HG03066 (cell line): ENCODE results near the gene GABRB1.
A peak's percentile ranks its signal among the peaks of the same experiment; 100 is the strongest.

Experiments
- ATAC-seq: cut with Tn5 transposase; IDR thresholded peaks from one replicate; pipeline ENCODE4 v1.9.1; 2021; ENCODE audit warnings: low read depth; ENCODE audit not compliant: unreplicated experiment

Gene GABRB1

DNA sequence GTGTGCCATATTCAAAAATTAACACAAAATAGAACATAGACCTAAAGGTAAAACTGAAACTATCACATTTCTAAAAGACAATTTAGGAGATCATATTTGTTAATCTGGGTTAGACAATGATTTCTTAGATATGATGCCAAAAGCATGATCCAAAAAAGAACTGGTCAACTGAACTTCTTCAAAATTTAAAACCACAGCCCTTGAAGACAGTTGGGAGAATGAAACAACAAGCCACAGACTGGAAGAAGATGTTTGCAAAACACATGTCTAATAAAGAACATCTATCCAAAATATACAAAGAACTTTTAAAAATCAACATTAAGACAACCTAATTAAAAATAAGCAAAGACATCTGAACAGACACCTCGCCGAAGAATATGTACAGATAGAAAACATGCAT lies 412.7 kb downstream of the GABRB1 start:
- ATAC-seq = no peak

DNA sequence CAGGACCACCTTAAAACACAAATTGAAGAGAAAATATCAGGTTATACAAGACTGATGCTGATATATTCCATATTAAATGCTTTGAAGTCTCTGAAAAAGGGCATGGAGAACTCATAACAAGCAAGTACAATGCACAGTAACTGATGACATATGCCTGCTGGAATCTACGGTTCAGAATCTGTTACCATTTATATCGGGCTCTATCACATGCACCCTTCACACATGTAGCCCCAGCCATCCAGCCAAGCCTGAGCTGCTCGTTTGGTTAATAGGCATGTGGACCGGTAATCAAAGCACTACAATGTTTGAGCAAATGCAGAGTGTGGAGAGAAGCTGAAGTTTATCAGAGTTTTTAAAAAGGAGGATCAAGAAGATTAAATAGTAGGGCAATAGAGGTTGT lies 420.3 kb downstream of the GABRB1 start:
- no peak for ATAC-seq

DNA sequence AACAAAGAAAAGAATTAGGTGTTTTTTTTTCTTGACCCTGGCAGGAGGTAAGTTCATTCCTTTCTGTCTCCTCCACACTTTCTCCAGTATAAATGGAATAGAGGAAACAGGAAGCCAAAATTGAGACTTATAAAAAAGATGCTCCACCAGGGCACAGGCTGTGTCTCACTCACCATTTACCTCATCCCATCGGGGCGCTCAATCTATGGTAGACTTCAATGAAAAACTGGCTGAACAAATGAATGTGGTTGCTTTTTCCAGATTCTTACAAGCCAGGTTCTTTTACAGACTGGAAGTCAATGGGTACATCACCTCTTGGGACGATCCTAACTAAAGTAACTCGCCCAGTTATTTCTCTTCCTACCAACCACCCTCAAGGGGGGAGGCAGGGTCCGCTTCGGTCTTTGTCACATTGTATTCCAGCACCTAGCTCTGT lies 431.4 kb downstream of the GABRB1 start:
- peak; percentile 18 for ATAC-seq

DNA sequence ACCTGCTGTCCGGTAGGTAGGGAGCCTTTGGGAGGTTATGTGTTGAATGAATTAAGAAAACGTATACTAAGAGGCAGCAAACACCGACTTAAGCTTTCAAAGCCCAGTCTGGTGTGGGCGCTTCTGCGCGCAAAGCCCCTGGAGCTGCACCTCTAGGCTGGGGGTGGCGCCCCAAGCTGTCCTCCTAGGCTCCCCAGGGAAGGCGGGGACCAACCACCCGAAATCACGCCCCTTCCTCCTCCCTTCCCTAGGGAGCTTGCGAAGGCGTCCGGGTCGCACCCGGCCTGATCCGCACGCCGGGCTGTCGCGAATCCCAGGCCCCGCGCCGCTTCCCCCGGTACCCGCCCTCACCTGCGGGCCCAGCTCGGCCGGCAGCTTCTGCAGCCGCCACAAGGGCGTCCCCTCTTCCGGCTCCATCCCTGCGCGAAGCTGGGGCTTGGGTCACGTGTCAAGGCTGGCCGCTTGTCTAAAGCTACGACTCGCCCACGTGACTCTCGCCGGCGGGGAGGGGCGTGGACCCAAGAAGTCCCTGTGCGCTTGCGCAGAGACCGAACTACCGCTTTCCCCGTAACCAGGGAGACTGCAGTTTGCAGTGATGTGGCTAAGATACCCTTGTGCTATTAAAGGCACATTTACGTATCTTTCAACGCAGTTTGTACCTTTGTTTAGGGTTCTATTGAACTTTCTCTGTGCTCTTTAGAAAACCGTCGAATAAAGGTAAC lies 432.0 kb downstream of the GABRB1 start, which contains the start of gene COMMD8:
Gene COMMD8 (minus strand): TSS at position 468 of the 722 bp plus-strand sequence. CDS start 51 bp downstream, at position 417.
- peak; percentile 89 for ATAC-seq

DNA sequence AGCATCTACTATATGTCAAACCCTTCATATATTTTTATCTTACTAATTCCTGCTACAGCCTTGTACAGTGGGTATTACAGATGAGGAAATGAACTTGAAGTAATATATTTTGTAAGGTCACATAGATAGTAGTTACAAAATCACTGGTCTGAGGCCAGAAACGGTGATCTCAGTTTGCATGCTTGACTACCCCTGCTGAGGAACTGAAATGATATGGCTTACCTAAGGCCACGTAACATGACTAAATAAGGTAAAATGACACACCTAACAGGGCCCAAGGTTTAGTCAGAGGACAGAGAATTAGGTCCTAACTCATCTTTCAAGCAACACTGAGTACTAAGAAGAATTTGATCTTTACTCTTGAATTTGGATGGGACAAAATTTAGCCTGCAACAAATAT lies 433.6 kb downstream of the GABRB1 start:
- ATAC-seq = no peak

DNA sequence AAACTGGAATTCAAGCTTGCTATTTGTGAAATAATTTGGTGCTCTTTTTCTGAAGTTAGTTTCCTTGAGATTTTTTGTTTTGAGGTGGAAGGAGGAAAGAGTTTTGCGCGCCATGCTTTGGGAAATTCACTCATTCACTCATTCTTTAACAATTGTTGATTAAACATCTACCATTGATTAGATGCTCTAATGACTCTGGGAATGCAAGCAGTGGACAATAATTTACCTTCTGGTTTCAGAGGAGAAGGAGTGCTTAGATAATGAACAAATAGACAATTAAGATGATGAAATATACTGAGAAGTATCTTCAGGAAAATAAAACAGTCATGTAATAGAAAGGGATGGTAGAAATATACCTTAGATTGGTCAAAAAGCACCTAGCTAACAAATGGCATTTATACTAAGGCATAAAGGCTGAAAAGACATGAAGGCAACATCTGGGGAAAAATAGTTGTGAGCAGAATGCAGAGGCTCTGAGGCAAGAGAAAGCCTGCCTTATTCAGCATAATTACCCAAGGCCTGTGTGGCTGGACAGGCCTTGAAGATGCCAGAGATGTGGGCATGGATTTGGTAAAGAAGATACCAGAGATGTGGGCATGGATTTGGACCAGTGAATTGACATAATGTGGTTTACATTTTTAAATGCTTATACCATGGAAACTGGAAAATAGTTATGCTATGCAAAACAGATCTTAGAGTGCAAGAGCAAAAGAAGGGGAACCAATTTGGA lies 434.9 kb downstream of the GABRB1 start:
- no peak for ATAC-seq

DNA sequence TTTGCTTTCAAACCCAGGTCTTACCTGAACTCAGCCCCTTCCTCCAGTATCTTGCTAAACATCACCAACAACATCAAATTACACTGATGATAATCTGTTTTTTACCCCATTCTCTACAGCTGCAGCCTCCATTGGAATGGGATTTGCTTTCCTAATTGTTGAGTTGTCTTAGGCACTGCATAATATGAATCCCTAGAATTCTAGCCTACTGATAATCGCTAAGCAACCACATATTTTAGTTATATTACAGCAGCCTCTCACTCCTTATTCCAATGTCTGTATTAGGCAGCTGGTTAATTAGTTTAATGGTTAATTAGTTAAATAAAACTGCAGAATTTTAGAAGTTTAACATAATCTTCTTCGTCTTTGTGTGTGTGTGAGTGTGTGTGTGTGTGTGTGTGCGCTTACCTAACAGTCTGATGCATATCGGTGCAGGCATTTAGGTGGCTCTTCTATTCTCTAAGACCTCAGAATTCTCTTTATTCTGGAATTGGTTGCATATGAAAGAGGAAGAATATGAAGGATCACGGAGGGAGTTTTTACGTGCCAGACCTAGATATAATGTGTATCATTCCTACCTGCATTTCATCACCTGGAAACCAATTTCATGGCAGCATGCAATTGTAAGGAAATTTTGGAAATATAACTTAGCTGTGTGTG lies 437.5 kb downstream of the GABRB1 start:
- ATAC-seq = no peak

DNA sequence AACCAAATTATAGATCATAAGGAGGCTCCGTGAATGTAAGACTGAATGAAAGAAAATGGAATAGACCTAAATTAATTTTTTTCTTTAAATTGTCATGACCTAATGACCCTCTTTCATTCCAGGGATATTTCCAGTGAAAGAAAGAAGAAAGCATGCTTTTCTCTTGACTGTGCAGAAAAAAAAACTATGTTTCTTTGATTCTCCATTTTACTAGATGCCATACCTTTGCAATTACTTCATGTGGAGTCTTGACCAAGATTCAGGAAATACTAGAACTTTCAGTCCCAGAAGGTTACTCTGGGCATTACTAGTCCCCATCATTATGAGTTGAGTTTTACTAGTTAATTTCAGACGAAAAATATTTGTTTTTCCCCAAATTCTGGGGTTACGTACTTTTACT lies 438.6 kb downstream of the GABRB1 start:
- no peak for ATAC-seq

DNA sequence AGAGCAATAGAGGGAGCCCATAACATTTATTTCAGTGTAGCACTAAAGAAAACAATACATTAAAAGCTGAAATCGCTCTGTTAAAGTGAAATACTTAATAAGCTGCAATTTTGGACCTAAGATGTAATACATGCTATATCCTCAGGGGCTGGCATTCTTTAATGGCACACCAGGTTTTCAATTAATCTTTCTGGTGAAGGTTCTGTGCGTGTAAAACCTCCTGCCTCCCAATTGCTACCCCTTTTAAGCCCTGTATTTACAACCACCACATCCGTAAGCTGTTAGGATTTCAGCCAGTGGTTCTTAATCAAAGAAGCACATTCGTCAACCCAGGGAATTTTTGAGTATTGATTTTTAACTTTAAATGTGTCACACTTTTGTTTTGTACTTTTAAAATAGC lies 439.7 kb downstream of the GABRB1 start:
- no peak for ATAC-seq

DNA sequence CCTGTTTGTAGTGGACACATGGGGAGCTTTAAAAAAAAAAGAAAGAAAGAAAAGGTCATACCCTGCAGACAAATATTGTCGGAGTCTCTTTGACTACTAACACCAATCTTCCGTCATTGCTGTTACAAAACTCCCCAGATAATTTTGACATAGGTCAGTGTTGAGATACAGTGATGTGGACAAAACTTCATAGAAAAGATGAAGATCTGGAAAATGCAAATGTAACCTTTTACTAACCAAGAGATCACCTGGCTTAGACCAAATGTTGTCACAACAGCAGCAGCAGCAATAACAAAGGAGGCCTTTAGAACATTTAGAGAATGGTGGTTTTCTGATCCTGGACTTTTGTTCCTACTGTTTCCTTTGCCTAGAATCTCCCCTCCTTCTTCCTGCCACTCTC lies 440.2 kb downstream of the GABRB1 start:
- no peak for ATAC-seq

DNA sequence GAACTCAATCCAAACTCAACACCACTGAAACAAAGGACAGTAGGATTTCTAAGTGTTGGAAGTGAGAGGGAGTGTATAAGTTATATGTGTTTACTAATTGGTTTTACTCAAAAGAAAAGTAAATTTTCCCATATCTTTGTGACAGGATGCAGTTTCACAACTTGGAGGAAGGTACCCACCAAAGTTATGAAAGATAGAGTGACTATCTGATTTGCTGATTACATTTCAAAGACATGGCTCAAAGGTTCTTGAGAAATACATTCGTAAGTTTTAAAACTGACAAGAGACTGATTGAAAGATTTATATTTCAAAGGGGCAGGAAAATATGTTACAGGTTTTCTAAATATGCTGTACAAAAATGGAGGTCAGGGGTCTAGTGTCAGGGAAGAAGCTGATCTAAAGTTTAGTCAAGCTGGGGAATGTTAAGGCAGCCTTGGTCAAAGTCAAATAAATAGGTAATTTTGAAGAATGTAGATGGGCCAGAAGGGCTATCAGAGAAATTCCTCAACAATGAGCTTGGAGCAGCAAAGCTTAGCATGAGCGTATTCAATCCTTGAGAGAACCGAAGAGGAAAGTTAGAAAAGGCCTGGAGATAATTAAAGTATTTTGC lies 441.9 kb downstream of the GABRB1 start:
- no peak for ATAC-seq

DNA sequence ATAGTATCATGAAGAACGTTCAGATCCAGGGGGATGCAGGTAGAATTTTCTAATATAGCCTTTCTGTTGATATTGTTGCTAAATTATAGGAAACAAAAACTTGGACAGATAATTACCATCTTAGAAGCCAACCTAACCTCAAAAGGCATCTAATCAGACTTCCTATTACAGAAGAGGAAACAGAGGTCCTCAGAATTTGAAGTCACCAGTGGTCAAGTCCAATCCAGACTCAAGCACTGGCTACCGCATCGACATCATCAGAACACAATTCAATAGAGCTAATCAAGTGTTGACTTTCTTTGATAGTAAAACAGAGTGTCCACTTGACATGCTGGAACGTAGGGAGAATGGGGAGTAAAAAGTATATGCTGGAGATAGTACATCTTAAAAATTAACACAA lies 443.4 kb downstream of the GABRB1 start:
- no peak for ATAC-seq

DNA sequence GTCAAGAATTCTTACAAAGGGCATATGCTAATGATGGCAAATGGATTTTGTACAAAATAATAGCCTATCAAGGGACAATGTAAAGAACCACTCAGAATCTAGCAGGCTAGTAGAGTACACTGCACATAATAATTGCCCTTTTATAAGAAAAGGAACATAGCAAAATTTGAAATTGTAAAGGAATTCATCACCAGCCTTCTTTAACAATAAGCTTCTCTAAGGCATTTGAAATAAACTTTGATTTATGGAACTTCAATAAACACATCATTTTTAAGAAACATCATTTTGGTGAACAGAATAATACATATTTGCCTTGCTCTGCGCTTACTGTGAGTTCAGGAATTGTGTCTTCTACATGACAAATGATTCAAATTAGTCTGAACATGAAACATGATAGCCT lies 444.0 kb downstream of the GABRB1 start:
- no peak for ATAC-seq
